CD4-positive, alpha-beta T cell treated with Interleukin-2 at 100 ng/mL for 4 hours (primary cell): ENCODE data around the gene KCTD20.
A peak's percentile ranks its signal among the peaks of the same experiment; 100 is the strongest.
"Not testable (repeated sequence)": the region's sequence is repeated elsewhere in the genome, so short reads cannot be mapped to it uniquely, and the experiment has no call there.

ENCODE experiments used
- DNase-seq: peaks from one replicate; pipeline ENCODE4 v3.0.0-alpha.2; 2020; ENCODE audit warnings: low spot score

The KCTD20 gene

DNA sequence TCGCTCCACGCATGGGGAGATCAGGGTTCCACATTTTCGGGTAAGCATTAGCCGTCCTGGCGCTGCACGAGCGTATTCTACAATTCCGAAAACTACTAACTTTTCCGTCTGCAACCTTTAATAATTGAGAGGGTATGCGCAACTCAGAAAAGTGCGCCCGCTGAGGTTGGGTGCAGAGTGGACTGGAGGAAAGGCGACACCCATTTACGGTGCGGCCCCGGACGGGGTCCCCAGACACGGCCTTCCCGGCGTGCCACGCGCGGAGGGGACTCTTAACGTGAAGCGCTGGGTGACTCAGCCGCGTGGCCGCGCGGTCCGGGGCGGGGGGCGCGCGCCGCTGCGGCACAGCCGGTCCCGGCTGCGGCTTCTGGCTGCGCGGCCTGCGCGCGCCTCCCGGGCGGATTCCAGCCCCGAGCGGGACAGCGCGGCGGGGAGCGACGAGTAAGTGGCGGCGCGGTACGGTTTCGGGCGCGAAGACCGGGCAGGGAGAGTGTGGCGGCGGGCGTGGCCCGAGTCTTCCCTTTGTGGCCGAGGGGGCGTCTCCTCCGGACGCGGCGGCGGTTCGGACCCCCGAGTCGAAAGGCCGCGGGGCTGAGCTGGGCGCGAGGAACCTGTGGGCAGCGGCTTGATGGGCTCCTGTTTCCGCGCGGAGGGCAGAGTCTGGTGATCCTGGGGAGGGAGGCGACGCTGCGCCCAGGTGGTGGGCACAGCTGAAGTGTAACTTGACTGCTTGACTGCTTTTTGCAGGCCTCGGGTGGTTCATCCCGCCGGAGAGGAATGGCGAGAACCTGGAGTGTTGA is at the start of gene KCTD20, which contains the start of gene PXT1:
TSS of gene KCTD20 (plus strand) at position 330 of the 800 bp plus-strand sequence. CDS start 27,098 bp downstream, outside the sequence.
TSS of gene PXT1 (minus strand) at position 184 of the 800 bp plus-strand sequence. CDS start 16,772 bp downstream, outside the sequence.
- DNase-seq, result peak; percentile 82

DNA sequence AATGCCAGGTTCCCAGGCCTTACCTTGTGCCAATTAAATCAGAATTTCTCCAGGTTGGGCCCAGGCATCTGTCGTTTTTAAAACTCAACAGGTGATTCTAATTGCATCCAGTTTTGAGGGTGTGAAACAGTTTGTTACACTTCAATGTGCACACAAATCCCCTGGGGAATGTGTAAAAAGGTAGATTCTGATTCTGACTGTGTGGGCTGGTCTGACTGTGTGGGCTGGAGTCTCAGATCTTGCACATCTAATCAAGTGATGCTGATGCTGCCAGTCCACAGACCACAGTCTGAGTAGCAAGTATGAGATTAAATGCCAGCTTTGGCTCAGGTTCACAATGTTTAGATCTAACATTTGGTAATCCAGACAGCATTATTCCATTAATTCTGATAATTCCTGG is 42.8 kb upstream of the KCTD20 start:
- no peak for DNase-seq

DNA sequence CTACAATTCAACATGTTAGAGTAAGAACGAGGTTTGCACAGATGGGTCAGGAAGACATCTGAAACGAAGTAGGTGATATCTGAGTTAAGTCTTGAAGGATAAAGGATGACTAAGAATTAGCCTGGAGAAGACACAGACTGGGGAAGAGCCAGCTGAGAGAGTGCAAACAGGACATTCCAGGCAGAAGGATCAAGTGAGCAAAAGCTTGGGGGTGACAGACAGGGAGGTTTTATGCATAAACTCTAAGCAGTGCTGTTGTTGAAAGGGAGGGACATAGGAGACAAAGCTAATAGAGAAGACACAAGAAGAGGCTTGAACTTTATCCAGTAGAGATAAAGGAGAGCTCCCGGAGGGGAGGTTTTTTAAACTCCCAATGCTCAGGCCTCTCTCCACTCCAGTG is 40.3 kb upstream of the KCTD20 start:
- no peak for DNase-seq

DNA sequence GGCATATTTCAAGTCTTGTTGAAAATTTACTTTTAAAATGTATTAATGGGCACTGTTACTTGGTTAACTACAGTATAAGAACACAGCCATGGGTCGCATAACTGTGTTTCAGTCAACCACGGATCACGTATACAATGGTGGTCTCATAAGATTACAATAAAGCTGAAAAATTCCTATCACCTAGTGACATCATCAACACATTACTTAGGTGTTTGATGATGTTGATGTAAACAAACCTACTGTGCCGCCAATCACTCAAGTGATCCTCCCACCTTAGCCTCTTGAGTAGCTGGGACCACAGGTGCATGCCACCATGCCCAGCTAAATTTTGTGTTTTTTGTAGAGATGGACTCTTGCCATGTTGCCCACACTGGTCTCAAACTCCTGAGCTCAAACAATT is 38.6 kb upstream of the KCTD20 start:
- no peak for DNase-seq

DNA sequence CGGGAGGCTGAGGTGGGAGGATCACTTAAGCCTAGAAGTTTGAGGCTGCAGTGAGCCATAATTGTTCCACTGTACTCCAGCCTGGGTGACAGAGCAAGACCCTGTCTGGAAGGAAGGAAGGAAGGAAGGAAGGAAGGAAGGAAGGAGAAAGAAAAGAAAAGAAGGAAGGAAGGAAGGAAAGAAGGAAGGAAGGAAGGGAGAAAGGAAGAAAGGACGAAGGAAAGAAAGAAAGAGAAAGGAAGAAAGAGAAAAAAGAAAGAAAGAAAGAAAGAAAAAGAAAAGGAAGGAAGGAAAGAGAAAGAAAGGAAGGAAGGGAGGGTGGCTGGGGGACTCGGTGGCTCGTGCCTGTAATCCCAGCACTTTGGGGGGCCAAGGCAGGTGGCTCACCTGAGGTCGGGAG is 33.1 kb upstream of the KCTD20 start:
- not testable (repeated sequence) for DNase-seq

DNA sequence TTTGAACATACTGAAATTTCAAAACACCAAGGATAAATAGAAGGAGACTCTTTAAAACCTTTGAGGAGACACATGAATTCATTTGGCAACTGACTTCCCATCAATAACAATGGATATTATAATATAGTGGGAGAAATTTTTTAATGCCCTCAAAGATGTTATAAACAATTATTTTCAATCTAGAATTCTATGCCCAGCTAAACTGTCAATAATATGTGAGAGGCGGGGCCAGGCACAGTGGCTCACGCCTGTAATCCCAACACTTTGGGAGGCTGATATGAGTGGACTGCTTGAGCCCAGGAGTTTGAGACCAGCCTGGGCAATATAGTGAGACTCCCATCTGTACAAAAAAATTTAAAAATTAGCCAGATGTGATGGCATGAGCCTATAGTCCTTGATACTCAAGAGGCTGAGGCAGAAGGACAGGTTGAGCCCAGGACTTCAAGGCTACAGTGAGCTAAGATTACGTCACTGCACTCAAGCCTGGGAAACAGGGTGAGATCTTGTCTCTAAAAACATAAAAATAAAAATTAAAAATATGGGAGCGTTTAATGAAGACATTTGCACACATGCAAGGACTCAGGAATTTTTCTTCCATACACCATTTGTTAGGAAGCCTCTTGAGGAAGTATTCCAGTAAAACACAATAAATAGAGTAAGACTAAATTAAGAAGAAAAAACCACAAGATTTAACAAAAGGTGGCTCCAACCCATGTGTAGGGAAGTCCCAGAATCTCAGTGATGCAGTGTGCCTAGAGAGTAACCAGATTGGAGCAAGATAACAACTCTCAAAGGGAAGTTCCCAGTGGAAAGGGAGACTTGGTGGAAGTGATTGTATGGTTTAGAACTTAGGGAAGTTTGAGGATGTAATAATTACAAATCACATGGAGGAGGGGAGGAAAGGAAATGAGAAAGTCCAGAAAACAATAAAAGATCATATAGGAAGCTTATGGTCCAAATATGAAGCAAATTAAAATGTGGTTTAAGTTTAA is 29.0 kb upstream of the KCTD20 start:
- DNase-seq, result no peak

DNA sequence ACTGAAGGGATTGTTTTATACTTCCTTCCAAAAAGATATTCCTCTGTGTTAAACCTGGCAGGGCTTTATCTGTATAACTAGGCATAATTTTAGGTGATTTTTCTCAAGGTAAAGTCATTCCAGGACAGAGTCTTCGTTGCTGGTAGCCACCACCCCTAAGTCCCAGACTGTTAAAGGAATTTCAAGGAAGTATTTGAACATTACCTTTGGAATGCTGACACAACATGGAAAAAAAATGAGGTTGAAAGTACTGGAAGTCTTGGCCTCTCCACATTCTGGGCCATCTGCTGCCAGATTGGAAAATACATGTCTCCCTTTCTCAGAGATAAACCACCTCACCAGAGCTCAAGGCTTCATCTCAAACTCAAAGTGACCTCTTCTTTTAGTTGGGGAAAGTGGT is 28.3 kb upstream of the KCTD20 start:
- DNase-seq, result no peak

DNA sequence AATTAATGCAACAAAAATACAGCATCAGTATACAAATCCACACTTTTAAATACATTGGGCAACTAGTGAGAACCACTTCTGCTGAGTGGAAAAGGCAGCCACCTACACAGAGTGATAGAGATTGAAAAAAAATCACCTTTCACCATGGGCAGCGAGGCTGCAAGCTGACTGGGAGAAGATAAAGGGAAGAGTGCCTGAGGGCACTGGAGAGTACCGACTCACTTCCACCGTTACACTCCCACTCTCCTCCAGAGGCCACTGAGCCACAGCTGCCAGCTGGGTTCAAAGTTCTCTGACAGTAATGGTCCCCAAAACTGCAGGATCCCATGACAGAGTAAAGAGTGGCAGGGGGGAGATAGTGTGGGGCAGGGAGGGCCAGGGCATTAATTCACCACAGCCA is 24.2 kb upstream of the KCTD20 start:
- no peak for DNase-seq

DNA sequence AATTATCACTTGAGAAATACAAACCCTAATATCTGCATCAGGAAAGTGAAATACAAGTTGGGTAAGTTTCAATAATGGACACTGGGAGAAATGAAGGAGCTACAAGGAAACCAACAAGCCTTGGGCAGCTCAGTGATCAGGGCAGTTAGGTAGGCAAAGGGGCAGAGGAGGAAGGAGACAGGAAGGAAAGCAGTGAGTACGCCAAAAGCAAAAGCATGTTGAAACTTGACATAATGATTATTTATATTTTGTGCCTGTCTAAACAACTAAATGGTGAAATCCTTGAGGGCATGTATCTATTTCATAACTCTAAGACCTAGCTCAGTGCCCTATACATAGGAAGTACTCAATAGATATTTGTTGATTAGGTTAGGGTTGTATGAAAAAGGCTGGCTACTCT is 23.5 kb upstream of the KCTD20 start:
- no peak for DNase-seq

DNA sequence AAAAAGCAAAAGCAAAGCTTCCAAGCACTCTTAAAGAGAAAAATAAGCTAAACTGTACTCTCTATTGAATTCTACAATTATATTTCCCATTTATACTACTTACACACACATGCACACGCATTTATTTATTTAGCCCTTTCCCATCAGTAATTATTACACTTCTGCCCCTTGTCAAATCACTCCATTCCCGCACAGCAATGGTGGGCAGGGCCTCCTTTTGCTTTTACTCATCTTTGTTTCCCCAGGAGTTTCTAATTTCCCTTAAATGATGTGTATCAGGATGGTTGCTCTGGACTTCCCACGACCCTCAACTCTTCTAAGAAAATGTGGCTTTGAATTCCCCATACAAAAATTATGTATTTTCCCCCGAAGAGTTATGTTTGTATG is 20.1 kb upstream of the KCTD20 start:
- DNase-seq, result no peak

DNA sequence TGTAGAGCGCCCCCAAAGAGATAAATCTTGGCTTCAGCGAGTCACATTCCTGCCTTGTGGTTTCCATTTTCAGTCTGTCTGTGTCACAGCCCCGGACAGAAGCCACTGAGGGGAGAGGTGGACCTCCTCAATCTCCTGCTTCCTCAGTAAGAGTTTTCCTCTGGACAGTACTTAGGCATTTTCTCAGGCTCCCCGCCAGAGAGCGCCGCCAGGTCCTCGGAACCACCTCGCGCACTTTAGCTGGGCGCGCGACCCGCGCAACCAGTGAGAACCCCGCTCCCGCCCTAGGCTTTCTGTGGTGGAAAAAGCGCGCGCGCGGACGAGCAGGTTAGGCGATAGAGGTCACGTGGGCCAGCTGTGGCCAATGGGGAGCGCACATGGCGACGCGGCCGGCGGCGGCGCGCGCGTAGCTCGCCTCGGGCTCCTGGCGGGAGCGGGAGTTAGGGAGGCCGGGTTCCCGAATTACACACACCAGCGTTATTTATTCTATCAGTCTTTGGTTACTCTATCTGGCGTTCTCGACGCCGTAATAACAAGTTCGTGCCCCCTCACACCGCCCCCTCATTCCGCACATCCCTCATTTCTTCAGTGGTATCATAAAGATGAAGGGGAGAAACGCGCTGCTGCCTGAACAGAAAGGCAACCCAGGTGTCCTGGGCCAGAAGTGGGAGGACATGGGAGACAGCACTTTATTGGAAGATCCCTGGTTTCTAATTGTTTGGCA is 19.5 kb upstream of the KCTD20 start:
- DNase-seq, result peak; percentile 98

DNA sequence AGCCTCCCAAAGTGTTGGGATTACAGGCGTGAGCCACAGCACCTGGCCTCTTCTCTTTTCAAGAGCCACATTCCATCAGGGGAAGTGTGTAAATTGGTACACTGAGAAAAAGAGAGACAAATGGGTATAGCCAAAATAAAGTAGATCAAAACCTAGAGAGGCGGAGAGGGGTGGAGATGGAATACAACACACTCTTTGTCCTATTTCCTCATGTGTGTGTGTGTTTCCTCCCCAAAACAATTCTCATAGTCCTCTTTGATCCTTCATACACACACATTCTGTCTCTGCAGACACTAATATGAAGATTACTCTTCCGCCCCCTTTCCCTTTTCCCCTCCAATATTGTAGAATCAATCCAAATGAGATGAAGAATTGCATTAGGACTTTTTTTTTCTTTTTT is 16.2 kb upstream of the KCTD20 start:
- DNase-seq, result no peak

DNA sequence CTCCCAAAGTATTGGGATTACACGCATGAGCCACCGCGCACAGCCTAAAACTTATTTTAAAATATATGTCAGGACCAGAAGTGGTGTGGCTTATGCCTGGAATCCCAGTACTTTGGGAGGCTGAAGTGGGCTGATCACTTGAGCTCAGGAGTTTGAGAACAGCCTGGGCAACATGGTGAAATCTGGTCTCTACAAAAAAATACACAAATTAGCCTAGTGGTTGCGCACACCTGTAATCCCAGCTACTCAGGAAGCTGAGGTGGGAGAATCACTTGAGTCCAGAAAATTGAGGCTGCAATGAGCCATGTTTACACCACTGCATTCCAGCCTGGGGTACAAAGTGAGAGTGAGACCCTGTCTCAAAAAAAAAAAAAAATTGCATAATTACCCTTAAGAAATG is 13.9 kb upstream of the KCTD20 start:
- no peak for DNase-seq

DNA sequence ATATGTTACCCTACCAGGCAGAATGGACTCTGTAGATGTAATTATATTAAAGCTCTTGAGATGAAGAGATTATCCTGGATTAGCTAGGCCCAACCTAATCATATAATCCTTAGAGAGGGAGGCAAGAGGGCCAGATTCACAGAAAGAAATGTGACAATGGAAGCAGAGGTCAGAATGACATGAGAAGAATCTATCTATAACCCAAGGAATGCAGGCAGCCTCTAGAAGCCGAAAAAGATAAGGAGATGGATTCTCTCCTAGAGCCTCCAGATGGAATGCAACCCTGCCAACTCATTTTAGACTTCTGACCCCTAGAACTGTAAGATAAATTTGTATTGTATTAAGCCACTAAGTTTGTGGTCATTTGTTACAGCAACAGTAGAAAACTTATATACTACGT is 12.4 kb upstream of the KCTD20 start:
- DNase-seq, result no peak

DNA sequence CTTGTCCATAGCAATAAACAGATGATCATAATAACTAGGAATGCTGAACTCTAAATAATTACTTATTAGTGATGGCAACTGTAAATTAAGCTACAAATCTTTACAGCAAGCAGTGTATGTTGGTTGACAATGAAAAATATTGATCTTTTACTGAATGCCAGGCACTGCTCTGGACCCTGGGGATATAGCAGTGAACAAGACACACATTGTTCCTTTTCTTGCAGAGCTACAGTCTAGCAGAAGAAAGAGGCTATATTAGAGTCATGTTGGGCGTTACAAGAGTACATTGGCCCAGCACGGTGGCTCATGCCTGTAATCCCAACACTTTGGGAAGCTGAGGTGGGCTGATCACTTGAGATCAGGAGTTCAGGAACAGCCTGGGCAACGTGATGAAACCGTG is 11.6 kb upstream of the KCTD20 start:
- DNase-seq, result no peak

DNA sequence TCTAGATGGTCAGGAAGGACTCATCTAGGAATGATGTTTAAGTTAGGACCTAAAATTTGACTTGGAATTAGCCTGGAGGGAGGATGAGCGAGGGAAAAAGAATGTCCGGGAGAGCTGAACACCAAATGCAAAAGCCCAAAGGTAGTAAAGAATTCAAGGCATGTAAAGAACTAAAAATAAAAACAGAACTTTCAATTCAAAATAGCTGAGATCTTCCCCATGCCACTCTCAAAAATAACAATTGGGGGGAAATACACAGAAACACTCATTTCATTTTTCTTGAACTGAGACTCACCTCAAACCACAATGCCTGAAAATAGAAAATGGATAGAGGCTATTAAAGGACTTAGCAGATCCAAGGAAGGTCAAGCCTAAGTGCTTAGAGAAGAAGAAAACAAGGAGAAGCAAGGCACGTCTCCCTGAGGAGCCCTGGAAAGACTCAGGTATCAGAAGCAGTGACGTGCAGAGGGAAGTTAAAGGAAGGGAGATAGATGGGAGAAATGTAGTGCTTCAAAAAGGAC is 10.6 kb upstream of the KCTD20 start:
- DNase-seq, result no peak

DNA sequence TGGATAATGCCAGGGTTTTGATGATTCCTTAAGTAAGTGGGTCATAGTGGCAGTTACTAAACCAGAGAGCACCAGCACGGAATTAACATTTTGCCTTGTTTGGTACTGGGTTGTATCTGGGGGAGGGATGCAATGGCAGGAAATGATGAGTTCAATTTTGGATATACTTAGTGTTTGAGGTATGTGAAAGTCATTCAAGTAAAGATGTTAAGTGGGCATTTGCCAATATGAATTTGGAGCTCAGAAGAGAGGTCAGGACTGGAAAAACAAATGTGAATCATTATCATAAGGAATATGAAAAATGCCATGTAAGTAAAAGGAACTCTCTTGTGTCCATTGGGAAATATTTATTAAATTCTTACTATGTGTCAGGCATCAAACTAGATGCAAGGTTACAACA is 6.3 kb upstream of the KCTD20 start:
- DNase-seq, result no peak

DNA sequence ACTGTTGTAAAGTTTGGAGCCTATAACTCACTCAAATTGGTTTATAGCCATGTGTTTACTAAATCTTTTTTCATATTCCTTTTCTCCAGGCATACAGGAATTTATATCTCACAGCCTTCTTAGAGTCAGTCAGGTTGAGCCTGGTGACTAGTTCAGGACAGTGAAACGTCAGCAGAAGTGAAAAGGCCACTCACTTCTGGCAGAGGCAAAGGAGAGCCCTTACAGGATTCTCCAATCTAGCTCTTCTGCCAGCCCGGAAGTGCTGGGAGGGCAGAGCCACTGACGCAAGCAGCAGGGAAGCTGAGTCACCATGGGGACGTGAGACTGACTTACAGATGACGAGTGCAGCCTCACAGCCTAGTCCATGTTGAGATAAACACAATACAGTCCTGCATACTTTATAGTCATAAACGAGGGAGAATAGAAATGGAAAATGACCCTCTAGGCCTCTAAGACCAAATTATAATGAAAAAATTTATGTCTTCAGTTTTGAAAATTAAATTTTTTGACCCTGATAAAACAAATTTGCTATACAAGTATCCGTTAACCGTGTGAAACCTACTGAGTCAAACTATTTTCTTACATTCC is 1.4 kb upstream of the KCTD20 start:
- DNase-seq, result peak; percentile 84

DNA sequence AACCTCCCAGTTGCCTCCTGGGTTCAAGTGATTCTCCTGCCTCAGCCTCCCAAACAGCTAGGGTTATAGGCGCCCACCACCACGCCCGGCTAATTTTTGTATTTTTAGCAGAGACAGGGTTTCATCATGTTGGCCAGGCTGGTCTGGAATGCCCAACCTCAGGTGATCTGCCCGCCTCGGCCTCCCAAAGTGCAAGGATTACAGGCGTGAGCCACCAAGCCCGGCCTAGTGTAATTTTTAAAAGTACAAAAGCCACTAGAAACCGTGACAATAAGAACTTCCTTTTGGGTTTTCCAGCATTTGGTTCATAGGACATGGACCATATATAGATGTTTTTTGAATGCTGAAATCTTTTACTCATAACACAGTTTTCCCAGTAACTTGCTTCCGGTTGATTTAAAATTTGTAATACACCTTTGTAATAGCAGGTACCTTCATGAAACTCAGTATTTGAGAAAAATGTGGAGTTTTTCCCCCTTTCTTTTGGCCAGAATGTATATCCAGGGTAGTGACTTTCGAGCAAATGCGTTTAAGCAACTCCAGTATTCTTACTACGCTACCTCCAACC is 613 bp upstream of the KCTD20 start:
- no peak for DNase-seq

DNA sequence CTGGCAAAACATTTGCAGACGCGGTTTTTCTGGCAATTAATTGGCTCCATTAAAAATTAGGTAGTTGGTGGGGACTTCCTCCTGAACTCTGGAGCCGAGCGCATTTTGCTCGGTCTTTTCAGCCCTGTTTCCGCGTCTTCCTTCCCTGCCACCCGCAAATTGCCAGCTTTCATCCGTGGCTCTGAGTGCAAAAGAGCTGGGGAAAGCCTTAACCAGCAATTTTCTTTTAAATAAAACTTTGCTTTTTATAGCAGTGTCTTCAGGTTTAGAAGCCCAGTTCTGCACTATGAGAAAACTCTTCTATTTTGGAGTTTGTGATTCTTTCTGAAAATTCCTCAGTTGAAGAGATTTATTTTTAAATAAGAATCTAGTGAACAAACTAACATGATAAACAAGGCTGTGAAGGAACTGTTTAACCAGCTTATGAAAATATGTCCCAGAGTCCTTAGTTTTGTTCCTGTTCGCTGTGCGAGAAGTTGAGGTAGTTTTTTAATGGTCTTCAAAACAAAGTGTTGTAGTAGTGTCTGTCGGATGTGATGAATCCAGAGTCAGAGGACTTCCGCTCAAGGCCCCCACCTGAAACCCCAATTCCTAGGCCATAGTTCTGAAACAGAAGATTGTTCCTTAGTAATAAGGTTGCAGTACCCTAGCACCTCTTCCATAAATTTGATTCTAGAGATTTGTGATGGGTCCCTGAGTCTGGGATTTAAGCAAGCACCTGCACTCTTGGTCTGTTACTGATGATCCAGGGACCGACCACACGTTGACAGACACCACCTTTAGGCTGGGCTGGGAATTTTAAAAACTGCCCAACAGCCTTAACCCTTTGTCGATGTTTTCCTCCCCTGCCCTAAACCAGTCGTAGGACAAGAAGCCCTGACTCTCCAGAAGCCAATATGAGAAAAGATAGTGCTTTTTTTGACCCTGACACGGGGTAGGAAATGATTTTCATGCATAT is 950 bp downstream of the KCTD20 start:
- DNase-seq, result peak; percentile 15
